Psoas muscle (tissue), 8 donors: ENCODE data around the gene AHNAK. TPM values are rescaled to one million over a fixed set of nuclear protein-coding genes. Genes with fewer than 3 reads are reported as not detected.

Experiments used
- ATAC-seq, 4 donors: fragments of 200-7000 bp; cut with Tn5 transposase; one replicate each; pipeline ENCODE4 v1.9.1; 2020; ENCODE audit warnings: moderate library complexity in 3 of 4, mild to moderate bottlenecking in 2 of 4
- DNase-seq, 2 donors: peaks; one replicate each; pipeline ENCODE4 v3.0.0-alpha.2; 2020
- H3K27ac ChIP-seq: fragments of 200-600 bp; one replicate; pipeline ENCODE4 v1.8.0; 2022
- H3K27me3 ChIP-seq, 3 donors: fragments of 200-600 bp in 1 of 3; one replicate each; pipeline versions ENCODE4 v1.6.1 to v1.8.0; 2013 to 2022; ENCODE audit warnings: low read length in 2 of 3, mild to moderate bottlenecking in 2 of 3, moderate library complexity in 1 of 3; ENCODE audit not compliant: insufficient read depth in 3 of 3
- H3K36me3 ChIP-seq, 2 donors: fragments of 200-600 bp in 1 of 2; one replicate each; pipeline versions ENCODE4 v1.6.1 to v1.8.0; 2013 to 2022; ENCODE audit warnings: low read depth in 1 of 2, mild to moderate bottlenecking in 1 of 2, moderate library complexity in 1 of 2; ENCODE audit not compliant: insufficient read depth in 1 of 2
- H3K4me1 ChIP-seq: fragments of 200-600 bp; one replicate; pipeline ENCODE4 v1.8.0; 2022
- H3K4me3 ChIP-seq: fragments of 200-600 bp; one replicate; pipeline ENCODE4 v1.8.0; 2022; ENCODE audit warnings: mild to moderate bottlenecking
- H3K9me3 ChIP-seq: fragments of 200-600 bp; one replicate; pipeline ENCODE4 v1.8.0; 2022
- CTCF ChIP-seq: fragments of 200-600 bp; IDR thresholded peaks from one replicate; pipeline ENCODE4 v1.8.0; 2022; ENCODE audit warnings: antibody characterized with exemption
- WGBS, 3 donors: extraction: QIAGEN DNeasy Blood & Tissue Kit; methylation state at CpG; one replicate each; pipeline versions ENCODE4 v1.1.6 to v1.1.7; 2013; 5-methylcytosine and 5-hydroxymethylcytosine counted together
- intact Hi-C, 2 donors: fragments of 100-400 bp; cut with DNase I; formaldehyde crosslinking; loops; one replicate each; pipeline versions ENCODE4 v1.11.0 to v1.14.2; 2022
- polyA plus RNA-seq, 3 donors: library from polyadenylated mRNA; stranded (reverse); fragments of 200-250 nt; gene quantifications; one replicate each; pipeline ENCODE4 v1.2.3, GENCODE V29; 2013
- total RNA-seq, 4 donors: library from RNA; stranded (reverse); fragmentation: NEBNext Ultra II Directional in 2 of 4; extraction: Animal tissue kit (Norgen Biotek cat#: 25700) in 2 of 4; gene quantifications; one replicate each; pipeline versions ENCODE4 v1.2.1 to v1.2.4, GENCODE V29; 2021 to 2023
- donor health status: healthy with polysubstance abuse.
- donor health status: DM: no; HTN: no; CAD: no; lungs with moderate emphysema.
- donor health status: Bipolar disorder and iron deficiency.
- donor health status: healthy.
- donor health status: DM: yes; HTN: yes; CAD: no.
- donor health status: DM: no; HTN: no; CAD: no.
- donor health status: DM: no; HTN: no; CAD: no.
- donor health status: DM: yes; HTN: yes; CAD: no.

The AHNAK gene
- total and polyA plus RNA-seq, 7 donors: 93.5 to 679 (median 376) TPM

GRCh38 chr11:62546929-62547625 is 471 bp upstream of the AHNAK start:
- no peak for TF ChIP-seq CTCF
- intact Hi-C loops: no loop called here
- Histone ChIP-seq H3K36me3 (no peaks in the 10 kb centered on the region), H3K27me3 (no peaks in the 10 kb centered on the region), H3K4me3 (peak overlapping the region; percentile 91), H3K27ac (peak overlapping the region; percentile 99), H3K9me3 (no peaks in the 10 kb centered on the region), H3K4me1 (peaks cover 51% of the 10 kb centered on the region)
- 1 to 2% (median 1%) methylated on average over 35 to 40 of the region's 40 CpGs for WGBS, 3 donors
- ATAC-seq (peak in 1 of 4 donors; percentile 3), DNase-seq (no peak)

- Histone ChIP-seq H3K9me3 (no peaks in the 10 kb centered on the region), H3K4me1 (peaks cover 59% of the 10 kb centered on the region), H3K27ac (peak overlapping the region; percentile 99), H3K36me3 (peaks cover 0 to 2% of the 10 kb centered on the region in 2 donors), H3K4me3 (peak overlapping the region; percentile 91), H3K27me3 (no peaks in the 10 kb centered on the region)
- peak; percentile 6 for TF ChIP-seq CTCF
- DNase-seq: peak; percentile 96 to 97
- ATAC-seq: peak; percentile 54 to 58 (median 57)
- intact Hi-C loops: loop anchor here in 1 of 2 donors (2.0 kb wide), 1 partner anchor 15 kb away; no protein-coding TSS in a partner anchor
- 0 to 1% (median 1%) methylated on average over 47 to 59 of the region's 59 CpGs for WGBS, 3 donors
Observed at GRCh38 chr11:62545437-62546243, 966 bp downstream of the AHNAK start.

GRCh38 chr11:62544581-62545436 is 1.8 kb downstream of the AHNAK start:
- Histone ChIP-seq H3K27ac (peak overlapping the region; percentile 99), H3K36me3 (peaks cover 0 to 2% of the 10 kb centered on the region in 2 donors), H3K4me1 (peaks cover 66% of the 10 kb centered on the region), H3K27me3 (no peaks in the 10 kb centered on the region), H3K4me3 (peak overlapping the region; percentile 91), H3K9me3 (no peaks in the 10 kb centered on the region)
- intact Hi-C loops: loop anchor here (2.0 to 5.0 kb wide), 4 partner anchors 16 to 148 kb away; no protein-coding TSS in a partner anchor
- WGBS, 3 donors: 3 to 6% (median 5%) methylated on average over 21 to 32 of the region's 32 CpGs
- TF ChIP-seq CTCF: no peak
- no peak for ATAC-seq
- peak in 1 of 2 donors; percentile 39 for DNase-seq

- Histone ChIP-seq H3K27ac (peak overlapping the region; percentile 99), H3K4me1 (peaks cover 66% of the 10 kb centered on the region), H3K27me3 (no peaks in the 10 kb centered on the region), H3K4me3 (peak overlapping the region; percentile 91), H3K9me3 (no peaks in the 10 kb centered on the region), H3K36me3 (peaks cover 0 to 2% of the 10 kb centered on the region in 2 donors)
- ATAC-seq: no peak
- intact Hi-C loops: loop anchor here (2.0 to 5.0 kb wide), 7 partner anchors 17 to 147 kb away; no protein-coding TSS in a partner anchor
- no peak for TF ChIP-seq CTCF
- peak in 1 of 2 donors; percentile 24 for DNase-seq
- WGBS, 3 donors: 4 to 21% (median 10%) methylated on average over 22 of the region's 22 CpGs
Observed at GRCh38 chr11:62543680-62544444, 2.7 kb downstream of the AHNAK start.
